Neural progenitor cell (in vitro differentiated cells): ENCODE results near the gene CTTNBP2NL. TPM values are rescaled to one million over a fixed set of nuclear protein-coding genes. Genes with fewer than 3 reads are reported as not detected.

Source experiments
- DNase-seq: peaks from one replicate; pipeline ENCODE4 v3.0.0-alpha.2; 2016; ENCODE audit warnings: low spot score
- H2AFZ ChIP-seq: fragments of 200-600 bp; sonication (generic); replicated peaks from 2 replicates; pipeline ENCODE4 v1.6.1; 2016; ENCODE audit warnings: antibody characterized with exemption
- H3F3A ChIP-seq: fragments of 200-600 bp; sonication (generic); 2 replicates; pipeline ENCODE4 v1.6.1; 2016; ENCODE audit warnings: antibody characterized with exemption, low read depth
- H3K27ac ChIP-seq: fragments of 200-600 bp; sonication (generic); 2 replicates; pipeline ENCODE4 v1.5.1; 2016; ENCODE audit warnings: mild to moderate bottlenecking
- H3K27me3 ChIP-seq: fragments of 200-600 bp; sonication (generic); 2 replicates; pipeline ENCODE4 v1.6.1; 2016; ENCODE audit warnings: mild to moderate bottlenecking, moderate library complexity
- H3K36me3 ChIP-seq: fragments of 200-600 bp; sonication (generic); 2 replicates; pipeline ENCODE4 v1.5.1; 2016
- H3K4me1 ChIP-seq: fragments of 200-600 bp; sonication (generic); 2 replicates; pipeline ENCODE4 v1.6.1; 2016; ENCODE audit warnings: mixed run types
- H3K4me2 ChIP-seq: fragments of 200-600 bp; sonication (generic); 2 replicates; pipeline ENCODE4 v1.6.1; 2016
- H3K4me3 ChIP-seq: fragments of 200-600 bp; sonication (generic); 2 replicates; pipeline ENCODE4 v1.5.1; 2016
- H3K79me2 ChIP-seq: fragments of 200-600 bp; sonication (generic); 2 replicates; pipeline ENCODE4 v1.6.1; 2016; ENCODE audit warnings: low read depth
- H3K9ac ChIP-seq: fragments of 200-600 bp; sonication (generic); 2 replicates; pipeline ENCODE4 v1.6.1; 2016
- H3K9me3 ChIP-seq: fragments of 200-600 bp; sonication (generic); 2 replicates; pipeline ENCODE4 v1.5.1; 2016; ENCODE audit warnings: low read depth
- H4K20me1 ChIP-seq: fragments of 200-600 bp; sonication (generic); 2 replicates; pipeline ENCODE4 v1.6.1; 2016; ENCODE audit warnings: low read depth
- H3K27ac Mint-ChIP-seq: 3 replicates; pipeline ENCODE4 v1.8.0; 2021; ENCODE audit warnings: mixed read lengths
- H3K27me3 Mint-ChIP-seq: 2 replicates; pipeline ENCODE4 v1.8.0; 2022; ENCODE audit warnings: low read depth, mild to moderate bottlenecking, inconsistent platforms, moderate library complexity, mixed read lengths; ENCODE audit not compliant: insufficient read depth
- H3K36me3 Mint-ChIP-seq: 3 replicates; pipeline ENCODE4 v1.8.0; 2021; ENCODE audit warnings: mixed read lengths
- H3K4me1 Mint-ChIP-seq: 3 replicates; pipeline ENCODE4 v1.8.0; 2021; ENCODE audit warnings: mixed read lengths
- H3K4me3 Mint-ChIP-seq: 3 replicates; pipeline ENCODE4 v1.8.0; 2021; ENCODE audit warnings: mild to moderate bottlenecking, moderate library complexity, mixed read lengths
- H3K9me3 Mint-ChIP-seq: 3 replicates; pipeline ENCODE4 v1.8.0; 2020; ENCODE audit warnings: mixed read lengths
- CTCF ChIP-seq: fragments of 200-600 bp; sonication (generic); IDR thresholded peaks from 2 replicates; pipeline ENCODE4 v1.5.1; 2017; ENCODE audit warnings: antibody characterized with exemption, mild to moderate bottlenecking
- EZH2 ChIP-seq: fragments of 200-600 bp; sonication (generic); IDR thresholded peaks from 2 replicates; pipeline ENCODE4 v1.6.1; 2017; ENCODE audit warnings: antibody characterized with exemption, mild to moderate bottlenecking, moderate library complexity
- EZH2phosphoT487 ChIP-seq: fragments of 200-600 bp; sonication (generic); IDR thresholded peaks from 2 replicates; pipeline ENCODE4 v1.6.1; 2017; ENCODE audit warnings: antibody characterized with exemption
- total RNA-seq: library from RNA; depleted of rRNA; stranded (reverse); fragments of >200 nt; gene quantifications from 2 replicates; pipeline ENCODE4 v1.2.3, GENCODE V29; 2015; ENCODE audit warnings: low replicate concordance

Gene CTTNBP2NL
- total RNA-seq, 1 donor from 2014 or later = 27.2 TPM

- TF ChIP-seq EZH2 (no peak), CTCF (no peak), EZH2phosphoT487 (no peak)
- H3K27me3 ChIP-seq = no peaks in the 10 kb centered on the region
- no peak overlapping the region for H2AFZ ChIP-seq
- Mint-ChIP-seq H3K4me3 (no peak overlapping the region), H3K9me3 (no peaks in the 10 kb centered on the region), H3K27me3 (no peaks in the 10 kb centered on the region), H3K27ac (no peak overlapping the region), H3K4me1 (no peaks in the 10 kb centered on the region), H3K36me3 (peaks cover 16% of the 10 kb centered on the region)
- H3K27ac ChIP-seq = no peak overlapping the region
- H3F3A ChIP-seq = no peaks in the 10 kb centered on the region
- peaks cover 21% of the 10 kb centered on the region for H4K20me1 ChIP-seq
- H3K4me3 ChIP-seq = no peak overlapping the region
- H3K36me3 ChIP-seq = peaks cover 8% of the 10 kb centered on the region
- H3K9me3 ChIP-seq = no peaks in the 10 kb centered on the region
- no peak for DNase-seq
- peaks cover 24% of the 10 kb centered on the region for H3K79me2 ChIP-seq
- no peaks in the 10 kb centered on the region for H3K4me1 ChIP-seq
- no peak overlapping the region for H3K9ac ChIP-seq
- no peak overlapping the region for H3K4me2 ChIP-seq
These were observed 48.3 kb downstream of the CTTNBP2NL start for GRCh38 chr1:112444269-112444668.

GRCh38 chr1:112445596-112445995 is 49.6 kb downstream of the CTTNBP2NL start:
- H4K20me1 ChIP-seq = peaks cover 16% of the 10 kb centered on the region
- H3K27me3 ChIP-seq = no peaks in the 10 kb centered on the region
- no peak overlapping the region for H3K4me2 ChIP-seq
- no peak overlapping the region for H3K9ac ChIP-seq
- peaks cover 20% of the 10 kb centered on the region for H3K36me3 Mint-ChIP-seq
- DNase-seq = no peak
- no peak overlapping the region for H3K4me3 ChIP-seq
- H3K27ac Mint-ChIP-seq = no peak overlapping the region
- peaks cover 11% of the 10 kb centered on the region for H3K79me2 ChIP-seq
- H3K36me3 ChIP-seq = peaks cover 16% of the 10 kb centered on the region
- no peak overlapping the region for H3K4me3 Mint-ChIP-seq
- H3K4me1 Mint-ChIP-seq = no peaks in the 10 kb centered on the region
- no peak for TF ChIP-seq CTCF
- TF ChIP-seq EZH2 = no peak
- TF ChIP-seq EZH2phosphoT487 = no peak
- no peaks in the 10 kb centered on the region for H3K9me3 ChIP-seq
- H2AFZ ChIP-seq = no peak overlapping the region
- no peaks in the 10 kb centered on the region for H3F3A ChIP-seq
- H3K9me3 Mint-ChIP-seq = no peaks in the 10 kb centered on the region
- H3K27me3 Mint-ChIP-seq = no peaks in the 10 kb centered on the region
- no peak overlapping the region for H3K27ac ChIP-seq
- no peaks in the 10 kb centered on the region for H3K4me1 ChIP-seq

- H3K9me3 ChIP-seq = no peaks in the 10 kb centered on the region
- H2AFZ ChIP-seq = no peak overlapping the region
- peaks cover 12% of the 10 kb centered on the region for H3K36me3 ChIP-seq
- H4K20me1 ChIP-seq = peaks cover 14% of the 10 kb centered on the region
- H3K27me3 ChIP-seq = no peaks in the 10 kb centered on the region
- Mint-ChIP-seq H3K27me3 (no peaks in the 10 kb centered on the region), H3K36me3 (peaks cover 16% of the 10 kb centered on the region), H3K27ac (no peak overlapping the region), H3K4me3 (no peak overlapping the region), H3K4me1 (peaks cover 2% of the 10 kb centered on the region), H3K9me3 (no peaks in the 10 kb centered on the region)
- H3F3A ChIP-seq = peaks cover 2% of the 10 kb centered on the region
- DNase-seq = no peak
- TF ChIP-seq CTCF = no peak
- no peak for TF ChIP-seq EZH2
- TF ChIP-seq EZH2phosphoT487 = no peak
- no peak overlapping the region for H3K27ac ChIP-seq
- no peak overlapping the region for H3K4me2 ChIP-seq
- H3K9ac ChIP-seq = no peak overlapping the region
- H3K4me3 ChIP-seq = no peak overlapping the region
- H3K79me2 ChIP-seq = peaks cover 3% of the 10 kb centered on the region
- H3K4me1 ChIP-seq = no peaks in the 10 kb centered on the region
These were observed 50.4 kb downstream of the CTTNBP2NL start for GRCh38 chr1:112446411-112446810.
